ENCODE measurements around the gene BCAS3.

The BCAS3 gene

DNA sequence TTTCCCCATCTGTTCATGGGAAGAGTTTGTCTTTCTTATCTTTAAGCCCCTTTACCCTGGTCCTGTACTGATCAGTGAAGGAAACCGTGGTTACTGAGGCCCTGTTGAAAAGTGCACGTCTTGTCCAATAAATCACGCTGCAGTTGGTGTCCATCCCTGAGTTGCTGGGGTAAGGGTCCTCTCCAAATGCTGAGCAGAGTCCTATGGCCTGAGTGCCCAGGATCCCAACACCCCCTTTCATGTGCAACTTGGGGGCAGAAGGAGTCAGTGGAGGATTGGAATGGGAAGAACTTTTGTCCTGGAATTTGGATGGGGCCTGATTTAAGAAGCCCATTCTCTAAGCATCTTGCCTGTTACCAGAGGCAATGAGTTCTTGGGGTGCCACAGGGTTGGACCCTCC lies 715.0 kb downstream of the BCAS3 start:
- H3K4me3 ChIP-seq (ENCODE audit: low read depth, low read length), result no peak overlapping the region
- DNase-seq (ENCODE audit: low read depth), result no peak
- TF ChIP-seq, protein P1, sequence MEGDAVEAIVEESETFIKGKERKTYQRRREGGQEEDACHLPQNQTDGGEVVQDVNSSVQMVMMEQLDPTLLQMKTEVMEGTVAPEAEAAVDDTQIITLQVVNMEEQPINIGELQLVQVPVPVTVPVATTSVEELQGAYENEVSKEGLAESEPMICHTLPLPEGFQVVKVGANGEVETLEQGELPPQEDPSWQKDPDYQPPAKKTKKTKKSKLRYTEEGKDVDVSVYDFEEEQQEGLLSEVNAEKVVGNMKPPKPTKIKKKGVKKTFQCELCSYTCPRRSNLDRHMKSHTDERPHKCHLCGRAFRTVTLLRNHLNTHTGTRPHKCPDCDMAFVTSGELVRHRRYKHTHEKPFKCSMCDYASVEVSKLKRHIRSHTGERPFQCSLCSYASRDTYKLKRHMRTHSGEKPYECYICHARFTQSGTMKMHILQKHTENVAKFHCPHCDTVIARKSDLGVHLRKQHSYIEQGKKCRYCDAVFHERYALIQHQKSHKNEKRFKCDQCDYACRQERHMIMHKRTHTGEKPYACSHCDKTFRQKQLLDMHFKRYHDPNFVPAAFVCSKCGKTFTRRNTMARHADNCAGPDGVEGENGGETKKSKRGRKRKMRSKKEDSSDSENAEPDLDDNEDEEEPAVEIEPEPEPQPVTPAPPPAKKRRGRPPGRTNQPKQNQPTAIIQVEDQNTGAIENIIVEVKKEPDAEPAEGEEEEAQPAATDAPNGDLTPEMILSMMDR (IDR thresholded peaks at IDR 0.05; ENCODE audit: insufficient read depth, low read depth, low read length, missing control alignments), result no peak

DNA sequence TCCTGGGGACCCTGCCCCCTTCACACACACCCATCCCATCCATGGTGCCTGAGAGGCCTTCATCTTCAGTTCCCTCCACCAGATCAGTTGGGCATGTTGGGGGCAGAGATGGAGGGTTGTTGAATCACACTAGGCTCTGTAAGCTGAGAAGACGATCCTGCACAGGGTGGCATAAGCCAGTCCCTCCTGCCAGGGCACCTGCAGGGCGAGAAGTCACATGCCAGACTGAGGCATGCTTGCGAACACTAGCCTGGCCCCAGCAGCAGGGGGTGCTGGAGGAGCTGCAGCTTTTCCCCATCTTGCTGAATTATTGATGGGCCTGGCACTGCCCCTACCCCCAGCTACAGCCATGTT lies 715.9 kb downstream of the BCAS3 start:
- DNase-seq (ENCODE audit: low read depth), result no peak

DNA sequence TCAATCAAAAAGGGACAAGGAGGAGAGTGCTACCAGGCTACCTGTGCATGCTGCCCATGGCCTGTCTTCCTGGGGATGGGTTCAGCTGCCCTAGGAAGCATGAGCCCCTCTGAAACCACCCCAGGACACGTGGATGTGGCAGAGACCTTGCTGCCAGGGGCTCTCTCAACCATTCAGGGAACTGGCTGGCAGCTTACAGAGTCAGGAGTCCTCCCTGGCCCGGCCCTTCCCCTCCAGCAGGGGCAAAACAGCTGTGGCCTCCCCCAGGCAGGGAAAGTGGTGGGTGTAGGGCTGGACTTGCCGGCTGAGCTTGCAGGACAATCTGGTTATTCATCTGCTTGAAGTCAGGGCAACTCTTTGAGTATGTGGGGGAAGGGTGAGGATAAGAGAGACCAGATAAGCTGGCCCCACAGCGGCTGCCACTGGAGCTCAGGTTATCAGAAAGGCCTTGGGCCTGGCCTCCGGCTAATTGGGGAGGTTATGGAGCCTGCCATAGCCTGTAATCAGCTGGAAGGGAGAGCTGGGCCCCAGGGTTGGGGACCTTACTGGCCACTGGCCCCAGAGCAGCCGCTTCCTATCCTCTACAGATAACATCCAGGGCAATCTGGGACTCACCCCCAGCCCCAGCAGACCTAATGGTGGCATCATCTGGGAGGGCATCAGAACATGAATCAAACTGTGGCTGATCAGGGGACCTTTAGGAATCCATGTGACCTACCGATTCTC lies 716.4 kb downstream of the BCAS3 start:
- DNase-seq (ENCODE audit: low read depth), result no peak
- no peak overlapping the region for H3K4me3 ChIP-seq (ENCODE audit: low read depth, low read length)
- TF ChIP-seq, protein P1 (IDR thresholded peaks at IDR 0.05; ENCODE audit: insufficient read depth, low read depth, low read length, missing control alignments), result no peak

More for the DNA sequence above, 715.9 kb downstream of the BCAS3 start:
- TF ChIP-seq, protein P1 (IDR thresholded peaks at IDR 0.05; ENCODE audit: insufficient read depth, low read depth, low read length, missing control alignments), result no peak
- H3K4me3 ChIP-seq (ENCODE audit: low read depth, low read length), result no peak overlapping the region

DNA sequence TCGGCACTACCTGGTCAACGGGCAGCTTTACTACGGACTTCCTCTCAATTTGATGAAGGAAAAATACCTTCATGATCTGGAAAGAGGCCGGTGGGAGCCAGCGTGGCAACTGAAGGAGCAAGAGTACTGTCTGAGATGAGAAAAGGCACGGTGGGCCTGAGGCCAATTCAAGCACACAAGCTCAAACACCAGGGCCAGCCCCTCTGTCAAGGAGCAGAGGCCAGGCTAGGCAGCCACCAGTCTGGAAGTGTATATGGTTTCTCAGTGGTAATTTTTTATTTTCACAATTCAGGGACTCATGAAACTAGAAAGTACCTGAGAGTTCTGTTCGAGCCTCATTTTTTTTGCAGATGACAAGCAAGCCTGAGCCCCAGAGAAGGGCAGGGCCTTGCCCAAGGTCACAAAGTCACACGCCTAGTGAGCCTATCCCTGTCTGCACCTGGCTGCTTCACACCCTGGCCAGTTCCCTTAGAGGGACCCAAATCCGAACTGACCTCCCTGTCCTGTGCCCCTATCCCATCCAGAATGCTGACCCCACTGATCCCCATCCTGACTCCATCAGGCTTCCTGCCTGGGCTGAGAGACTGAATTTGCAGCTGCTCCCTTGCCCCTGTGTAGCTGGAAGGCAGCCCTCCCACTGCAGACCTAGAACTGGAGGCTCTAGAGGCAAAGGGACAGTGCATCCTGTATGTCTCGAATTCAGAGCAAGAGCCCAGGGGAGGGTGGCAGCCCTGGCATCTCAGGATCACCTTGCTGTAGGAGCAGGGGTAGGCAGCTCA lies 717.2 kb downstream of the BCAS3 start:
- no peak overlapping the region for H3K4me3 ChIP-seq (ENCODE audit: low read depth, low read length)
- TF ChIP-seq, protein P1 (IDR thresholded peaks at IDR 0.05; ENCODE audit: insufficient read depth, low read depth, low read length, missing control alignments), result no peak

DNA sequence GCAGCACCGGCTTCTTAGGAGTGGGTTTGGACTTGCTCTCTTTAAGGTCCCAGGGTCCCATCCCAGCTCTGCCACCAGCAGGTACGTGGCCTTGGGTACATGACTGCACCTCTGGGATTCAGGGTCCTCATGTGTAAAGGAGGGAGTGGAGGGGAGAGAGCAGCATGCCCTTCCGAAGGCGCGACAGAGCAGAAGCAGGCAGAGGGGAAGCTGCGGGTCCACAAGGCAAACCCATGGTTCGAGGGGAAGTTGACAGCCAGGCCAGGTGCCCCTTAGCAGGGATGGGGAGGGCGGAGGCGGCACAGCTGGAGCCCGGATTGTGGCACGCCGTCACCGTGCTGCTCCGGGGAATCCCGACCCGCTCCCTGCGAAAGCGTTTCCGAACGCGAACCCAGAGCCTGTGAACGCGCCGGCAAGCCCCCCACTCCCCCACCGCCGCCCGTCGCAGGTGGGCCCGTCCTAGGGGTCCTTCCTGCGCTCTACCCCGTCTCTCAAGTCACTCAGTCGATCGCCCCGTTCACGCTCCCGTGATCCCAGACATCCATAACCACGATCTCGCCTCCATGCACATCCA lies 717.8 kb downstream of the BCAS3 start:
- TF ChIP-seq, protein P1 (IDR thresholded peaks at IDR 0.05; ENCODE audit: insufficient read depth, low read depth, low read length, missing control alignments), result no peak
- DNase-seq (ENCODE audit: low read depth), result no peak
- no peak overlapping the region for H3K4me3 ChIP-seq (ENCODE audit: low read depth, low read length)

More for the DNA sequence above, 717.2 kb downstream of the BCAS3 start:
- DNase-seq (ENCODE audit: low read depth), result peak; percentile 23

DNA sequence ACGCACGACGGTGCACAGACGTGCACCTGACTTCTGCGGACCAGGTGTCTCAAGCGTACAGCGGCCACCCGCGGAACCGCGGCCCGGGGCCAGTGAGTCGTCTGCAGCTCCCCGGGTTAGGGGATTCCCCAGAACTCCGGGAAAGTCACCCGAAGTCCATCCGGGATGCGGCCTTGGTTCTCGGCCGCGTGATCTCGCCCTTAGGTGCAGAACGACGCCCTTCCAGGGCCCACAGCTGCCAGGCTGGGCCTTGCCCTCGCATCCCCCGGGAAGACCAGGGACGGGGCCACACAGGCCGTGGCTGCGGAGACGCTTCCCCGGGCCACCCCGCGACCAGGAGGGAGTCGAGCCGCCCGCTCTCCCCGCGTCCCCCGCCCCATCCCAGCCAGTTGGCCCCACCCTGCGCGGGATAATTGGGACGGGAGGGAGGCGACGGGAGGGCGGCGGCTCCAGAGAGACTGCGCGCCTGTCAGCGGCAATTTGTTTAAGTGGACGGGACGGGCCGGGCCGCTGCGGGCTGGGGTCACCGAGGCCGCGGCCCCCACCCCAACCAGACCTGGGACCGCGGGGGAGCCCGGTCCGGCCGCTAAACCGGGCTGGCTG lies 718.4 kb downstream of the BCAS3 start:
- TF ChIP-seq, protein P1 (IDR thresholded peaks at IDR 0.05; ENCODE audit: insufficient read depth, low read depth, low read length, missing control alignments), result no peak
- H3K4me3 ChIP-seq (ENCODE audit: low read depth, low read length), result no peak overlapping the region
- no peak for DNase-seq (ENCODE audit: low read depth)

All from GM12865 (cell line).